UCSD-AML1 (cell line): ENCODE data around the gene PAQR7.

Source experiments
- DNase-seq: peaks from one replicate; lab custom pipeline; 2025; ENCODE audit not compliant: unreplicated experiment; lab: John Stamatoyannopoulos, UW

The PAQR7 gene

DNA sequence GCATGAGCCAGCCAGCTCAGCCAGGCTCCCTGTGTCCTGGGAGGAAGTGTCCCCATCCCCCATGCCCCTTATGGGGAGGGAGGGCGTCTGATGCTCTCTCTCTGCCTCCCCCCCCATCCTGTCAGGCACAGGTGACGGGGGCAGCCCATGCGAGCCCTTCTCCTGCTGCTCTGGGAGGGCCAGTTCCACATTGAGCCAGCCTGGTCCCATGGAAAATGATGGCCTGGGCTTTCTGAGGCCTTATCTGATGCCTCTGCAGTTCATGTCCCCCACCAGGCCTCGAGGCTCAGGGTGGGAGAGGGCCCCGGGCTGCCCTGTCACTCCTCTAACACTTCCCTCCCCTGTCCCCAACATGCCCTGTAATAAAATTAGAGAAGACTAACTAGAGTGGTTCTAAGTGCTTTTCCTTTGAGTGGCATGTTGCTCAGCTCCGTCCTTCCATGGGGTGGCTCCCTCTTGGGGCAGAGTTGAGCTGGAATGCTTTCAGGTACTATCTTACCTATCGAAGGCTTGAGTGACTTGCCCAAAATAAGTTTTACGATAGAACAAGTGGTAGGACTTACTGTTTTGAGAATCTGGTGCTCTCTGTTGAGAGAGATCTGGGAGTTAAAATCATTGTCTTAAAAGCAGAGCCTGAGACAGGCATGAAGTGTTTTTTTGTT, 57.5 kb downstream of the PAQR7 start:
- no peak for DNase-seq

DNA sequence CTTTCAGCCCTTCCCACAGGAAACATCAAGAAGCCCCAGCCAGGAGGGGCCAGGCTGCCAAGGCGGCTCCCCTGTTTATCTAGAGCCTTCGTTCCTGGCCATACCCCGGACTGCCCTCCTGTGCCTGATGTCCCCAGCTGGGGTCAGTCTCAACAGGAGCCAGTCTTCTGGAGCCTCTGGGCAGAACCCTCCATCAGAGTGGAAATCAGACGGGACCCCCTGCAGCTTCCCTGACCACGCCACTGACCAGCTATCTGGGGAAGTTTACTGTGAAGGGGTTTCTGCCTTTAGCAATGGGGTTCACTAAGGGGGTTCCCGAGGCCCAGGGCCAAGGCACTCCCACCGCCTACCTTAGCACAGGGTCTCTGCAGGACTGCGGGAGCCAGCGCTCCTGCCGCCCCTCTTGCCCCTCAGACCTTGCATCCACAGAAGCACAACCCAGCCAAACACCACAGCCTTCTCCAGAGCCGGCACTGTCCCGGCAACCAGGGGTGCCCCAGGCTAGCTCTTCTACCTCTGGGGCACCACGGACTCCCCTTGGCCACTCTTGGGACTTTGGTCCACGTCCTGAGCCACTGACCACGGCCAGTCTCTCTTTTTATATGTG, 59.3 kb downstream of the PAQR7 start:
- no peak for DNase-seq

DNA sequence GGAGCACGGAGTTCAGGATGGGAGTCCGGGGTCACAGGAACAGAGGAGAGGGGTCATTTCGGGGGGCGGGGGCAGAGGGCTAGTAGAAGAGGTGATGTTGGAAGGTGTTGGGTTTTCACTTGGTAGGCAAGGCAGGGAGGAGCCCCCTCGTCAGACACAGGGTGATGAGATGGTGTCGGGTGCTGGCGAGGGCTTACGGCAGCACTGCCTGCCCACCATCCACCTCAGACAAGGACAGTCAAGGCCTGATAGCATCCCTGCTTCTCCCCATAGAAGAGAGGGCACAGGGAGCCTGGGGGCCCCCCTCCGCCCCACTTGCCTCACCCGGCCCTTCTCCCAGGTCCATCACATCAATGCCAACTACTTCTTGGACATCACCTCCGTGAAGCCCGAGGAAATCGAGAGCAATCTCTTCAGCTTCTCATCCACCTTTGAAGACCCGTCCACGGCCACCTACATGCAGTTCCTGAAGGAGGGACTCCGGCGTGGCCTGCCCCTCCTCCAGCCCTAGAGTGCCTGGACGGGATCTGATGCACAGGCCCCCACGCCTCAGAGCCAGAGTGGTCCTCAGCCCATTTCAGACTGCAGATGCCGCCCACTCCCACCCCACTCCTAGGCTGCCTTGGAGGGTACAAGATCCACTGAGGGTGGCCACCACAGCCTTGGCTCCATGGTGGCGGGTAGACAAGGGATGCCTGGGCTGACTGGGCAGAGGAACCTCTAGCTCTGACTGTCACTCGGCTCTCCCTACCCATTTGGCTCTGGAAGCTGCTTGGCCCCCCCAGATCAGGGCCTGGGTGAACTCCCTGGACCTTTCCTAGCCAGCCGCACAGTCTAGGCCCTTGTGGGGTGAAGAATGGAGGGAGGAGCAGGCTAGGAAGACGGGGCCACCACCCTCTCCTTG, 60.0 kb downstream of the PAQR7 start:
- DNase-seq = no peak

DNA sequence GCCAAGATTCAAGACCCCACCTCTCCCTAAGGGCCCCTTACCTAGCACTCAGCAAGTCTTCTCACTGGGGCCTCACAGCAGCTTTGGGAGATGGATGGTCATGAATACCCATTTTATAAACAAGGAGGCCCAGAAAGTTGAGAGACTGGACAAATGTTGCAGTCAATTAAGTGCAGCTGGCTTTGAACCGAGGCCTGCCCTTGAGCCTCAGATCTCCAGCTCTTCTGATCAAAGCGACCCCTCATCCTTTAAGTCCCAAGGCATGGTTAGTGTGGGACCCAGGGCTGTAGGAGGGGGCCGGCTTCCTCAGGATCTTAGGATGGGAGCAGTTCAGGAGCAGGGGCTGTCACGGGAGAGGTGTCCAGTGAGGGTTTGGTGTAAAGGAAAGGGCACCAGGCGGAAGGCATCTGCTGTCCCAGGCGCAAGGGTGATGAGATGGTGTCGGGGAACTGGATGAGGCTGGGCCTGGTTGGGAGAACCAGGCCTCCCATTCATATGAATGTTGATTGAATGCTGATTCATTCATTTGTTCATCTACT, 60.9 kb downstream of the PAQR7 start:
- no peak for DNase-seq

DNA sequence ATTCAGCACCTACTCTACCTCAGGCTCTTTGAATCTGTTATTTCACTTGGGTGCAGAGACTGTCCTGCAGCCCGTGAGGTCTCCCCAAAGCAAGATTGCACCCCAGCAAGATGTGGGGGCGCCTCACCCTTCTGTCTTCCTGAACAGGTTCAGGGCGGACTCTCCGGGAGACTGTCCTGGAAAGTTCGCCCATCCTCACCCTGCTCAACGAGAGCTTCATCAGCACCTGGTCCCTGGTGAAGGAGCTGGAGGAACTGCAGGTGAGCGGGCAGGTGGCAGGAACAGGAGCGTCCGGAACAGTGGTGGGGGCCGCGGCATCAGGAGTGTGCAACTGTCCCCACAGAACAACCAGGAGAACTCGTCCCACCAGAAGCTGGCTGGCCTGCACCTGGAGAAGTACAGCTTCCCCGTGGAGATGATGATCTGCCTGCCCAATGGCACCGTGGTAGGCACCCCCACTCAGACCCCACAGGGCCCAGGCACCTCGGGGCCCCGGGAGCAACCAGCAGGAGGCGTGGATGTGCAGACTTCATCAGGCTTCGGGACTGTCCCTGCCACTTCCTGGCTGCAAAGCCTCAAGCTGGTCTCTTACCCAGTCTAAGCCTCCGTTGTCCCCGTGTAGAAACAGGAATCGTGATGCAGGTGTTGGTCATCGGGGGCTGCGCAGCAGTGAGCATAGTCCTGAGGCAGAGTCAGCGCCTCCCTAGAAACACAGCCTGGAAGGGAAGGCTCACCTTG, 61.6 kb downstream of the PAQR7 start:
- no peak for DNase-seq

DNA sequence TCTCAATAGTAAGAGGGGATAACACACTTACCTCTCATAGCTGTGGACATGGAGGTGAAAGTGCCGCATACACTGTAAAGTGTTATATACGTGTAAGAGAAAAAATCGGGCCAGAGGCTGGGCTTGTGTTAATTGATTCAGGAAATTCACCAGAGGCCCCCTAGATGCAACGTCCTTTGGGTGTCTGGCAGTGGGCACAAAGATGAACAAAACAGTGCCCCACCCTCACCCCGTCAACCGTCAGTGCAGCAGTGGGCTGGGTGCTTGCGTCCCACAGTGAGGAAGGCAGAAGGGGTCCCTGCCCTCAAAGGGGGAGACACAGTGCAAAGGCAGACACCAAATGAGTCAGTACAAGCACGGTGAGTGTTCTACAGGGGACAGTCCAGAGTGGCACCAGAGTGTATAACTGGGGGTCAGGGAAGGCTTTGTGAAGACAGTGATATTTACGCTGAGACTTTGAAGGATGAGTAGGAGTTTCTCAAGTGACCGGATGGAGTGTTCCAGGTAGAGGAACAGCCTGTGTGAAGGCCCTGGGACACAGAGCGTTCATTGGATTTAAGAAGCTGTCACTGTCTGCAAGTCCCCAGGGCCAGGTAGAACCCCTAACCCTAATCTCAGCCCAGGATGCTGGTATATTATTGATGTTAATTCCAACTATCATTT, 62.3 kb downstream of the PAQR7 start:
- no peak for DNase-seq
